ENCODE measurements around the gene CRTC2. TPM values are rescaled to one million over a fixed set of nuclear protein-coding genes. Genes with fewer than 3 reads are reported as not detected.

The CRTC2 gene
- total RNA-seq, 1 experiment from 2014 or later = 45.7 TPM

- Histone ChIP-seq H3K23ac (ENCODE audit: insufficient read length, low read depth, low read length) (no peak overlapping the region), H4K5ac (ENCODE audit: insufficient read length, low read depth, low read length) (no peak overlapping the region), H3K56ac (ENCODE audit: insufficient read length, low read depth, low read length) (no peak overlapping the region), H4K91ac (ENCODE audit: insufficient read length, low read depth, low read length) (no peak overlapping the region), H3K18ac (ENCODE audit: insufficient read length, low read depth, low read length) (no peak overlapping the region), H2BK120ac (ENCODE audit: low read depth, low read length, poor library complexity, severe bottlenecking) (no peak overlapping the region), H3K4me1 (ENCODE audit: insufficient read depth, low read length) (no peaks in the 10 kb centered on the region), H3K27me3 (ENCODE audit: insufficient read depth, low read length) (no peaks in the 10 kb centered on the region), H3K4me2 (ENCODE audit: insufficient read depth, insufficient read length, low read length) (peak overlapping the region; percentile 94), H2AFZ (ENCODE audit: low read length) (no peak overlapping the region), H2AK5ac (ENCODE audit: insufficient read length, low read length) (no peak overlapping the region), H3K79me2 (ENCODE audit: insufficient read depth, low read length) (no peaks in the 10 kb centered on the region), H3K9ac (ENCODE audit: extremely low read depth, insufficient read length, low read length) (peak overlapping the region; percentile 82), H3T11ph (ENCODE audit: low read length) (no peak overlapping the region), H4K8ac (replicated peaks; ENCODE audit: insufficient read length, low read depth, low read length) (no peak overlapping the region), H2BK20ac (ENCODE audit: low read depth, low read length, poor library complexity, severe bottlenecking) (no peak overlapping the region), H2BK12ac (ENCODE audit: insufficient read length, low read depth, low read length) (no peak overlapping the region), H3K23me2 (ENCODE audit: insufficient read length, low read depth, low read length, poor library complexity, severe bottlenecking) (peaks cover 9% of the 10 kb centered on the region), H2BK15ac (ENCODE audit: low read depth, low read length) (no peak overlapping the region), H2BK5ac (ENCODE audit: insufficient read length, low read length) (no peak overlapping the region), H3K4ac (ENCODE audit: low read depth, low read length) (no peak overlapping the region), H3K27ac (ENCODE audit: insufficient read length, low read depth, low read length) (no peak overlapping the region), H3K14ac (ENCODE audit: insufficient read depth, low read length) (no peak overlapping the region), H3K9me3 (ENCODE audit: control insufficient read depth, low read depth, low read length) (no peaks in the 10 kb centered on the region), H3K79me1 (ENCODE audit: insufficient read depth, low read depth, low read length, poor library complexity, severe bottlenecking) (no peaks in the 10 kb centered on the region), H4K20me1 (ENCODE audit: control insufficient read depth, insufficient read depth, insufficient read length) (no peaks in the 10 kb centered on the region)
- Mint-ChIP-seq H3K9me3 (no peaks in the 10 kb centered on the region), H3K36me3 (ENCODE audit: insufficient read depth in 1 of 3, low read depth in 3 of 3) (peaks cover 29 to 74% (median 59%) of the 10 kb centered on the region in 3 experiments), H3K27ac (peak overlapping the region in 1 of 3 experiments; percentile 98; a peak in 3 of 7 replicates), H3K4me1 (peaks cover 19 to 29% of the 10 kb centered on the region in 2 experiments), H3K4me3 (peak overlapping the region; percentile 95 to 99), H3K27me3 (ENCODE audit: low read depth) (no peaks in the 10 kb centered on the region)
- no CpG with 5 or more reads among the region's 9 CpGs for WGBS (ENCODE audit: extremely low coverage, insufficient read length, low lambda C conversion rate)
- DNase-seq = no peak
- no peak for TF ChIP-seq CTCF (conservative IDR thresholded peaks at IDR 0.05)
These were observed 20.0 kb upstream of the CRTC2 start for GRCh38 chr1:153978274-153978909.
